HL-60 (cell line): ENCODE results near the gene SDR42E2.
A peak's percentile ranks its signal among the peaks of the same experiment; 100 is the strongest.

Experiments used
- CTCF ChIP-seq: IDR thresholded peaks from one replicate; pipeline ENCODE4 v1.5.1; 2011; ENCODE audit warnings: low read length, control low read depth, inconsistent platforms; ENCODE audit not compliant: insufficient read depth
- GABPA ChIP-seq: IDR thresholded peaks from 2 replicates; pipeline ENCODE4 v1.6.1; 2012; ENCODE audit warnings: low read depth

GRCh38 chr16:22141767-22142166 lies 20.5 kb upstream of the SDR42E2 start:
- TF ChIP-seq CTCF (peak; percentile 42), GABPA (no peak)
